NCI-H2081 (cell line): ENCODE measurements around the gene FUT1.
"Not testable (repeated sequence)": the region's sequence is repeated elsewhere in the genome, so short reads cannot be mapped to it uniquely, and the experiment has no call there.

Experiments
- DNase-seq, 2 experiments: peaks; one replicate each; lab custom pipeline; 2025; lab: John Stamatoyannopoulos, UW

The FUT1 gene

GRCh38 chr19:48718106-48718505 lies 34.3 kb downstream of the FUT1 start:
- not testable (repeated sequence) for DNase-seq

- peak in 1 of 2 experiments; percentile 38 for DNase-seq
Observed at GRCh38 chr19:48716562-48717291, 35.7 kb downstream of the FUT1 start.

GRCh38 chr19:48715681-48716171 lies 36.7 kb downstream of the FUT1 start:
- no peak for DNase-seq

- no peak for DNase-seq
Observed at GRCh38 chr19:48714759-48715675, 37.4 kb downstream of the FUT1 start.

GRCh38 chr19:48713864-48714755 lies 38.3 kb downstream of the FUT1 start:
- peak; percentile 98 for DNase-seq

GRCh38 chr19:48713041-48713863 lies 39.2 kb downstream of the FUT1 start:
- DNase-seq: no peak

GRCh38 chr19:48711106-48711662 lies 41.3 kb downstream of the FUT1 start:
- no peak for DNase-seq

- no peak for DNase-seq
Observed at GRCh38 chr19:48708471-48708870, 44.0 kb downstream of the FUT1 start.

GRCh38 chr19:48705431-48705830 lies 47.0 kb downstream of the FUT1 start:
- DNase-seq: no peak

- DNase-seq: no peak
Observed at GRCh38 chr19:48703316-48703715, 49.1 kb downstream of the FUT1 start.

GRCh38 chr19:48702701-48703100 lies 49.7 kb downstream of the FUT1 start:
- DNase-seq: no peak

GRCh38 chr19:48698046-48698445 lies 54.4 kb downstream of the FUT1 start:
- DNase-seq: no peak
